Progenitor cell of endocrine pancreas (in vitro differentiated cells): ENCODE results near the gene ZNF444. TPM values are rescaled to one million over a fixed set of nuclear protein-coding genes. Genes with fewer than 3 reads are reported as not detected.

ENCODE experiments used
- DNase-seq: peaks from one replicate; pipeline ENCODE4 v3.0.0; 2021; ENCODE audit warnings: low spot score; ENCODE audit not compliant: unreplicated experiment
- H3K27ac Mint-ChIP-seq: 2 replicates; pipeline ENCODE4 v1.8.0; 2021; ENCODE audit warnings: mild to moderate bottlenecking, moderate library complexity, mixed read lengths
- H3K27me3 Mint-ChIP-seq: 2 replicates; pipeline ENCODE4 v1.8.0; 2021; ENCODE audit warnings: mixed read lengths
- H3K36me3 Mint-ChIP-seq: 2 replicates; pipeline ENCODE4 v1.8.0; 2022; ENCODE audit warnings: mixed read lengths; ENCODE audit not compliant: insufficient read depth
- H3K4me1 Mint-ChIP-seq: 2 replicates; pipeline ENCODE4 v1.8.0; 2021; ENCODE audit warnings: low read depth, mixed read lengths
- H3K4me3 Mint-ChIP-seq: 2 replicates; pipeline ENCODE4 v1.8.0; 2021; ENCODE audit warnings: low read depth, mild to moderate bottlenecking, moderate library complexity, mixed read lengths
- H3K9me3 Mint-ChIP-seq: 2 replicates; pipeline ENCODE4 v1.8.0; 2021; ENCODE audit warnings: low read depth, mixed read lengths
- total RNA-seq: library from RNA; stranded (reverse); gene quantifications from 2 replicates; pipeline ENCODE4 v1.2.1, GENCODE V29; 2021
- TF ChIP-seq, protein P1 (sequence below): fragments of 200-600 bp; sonication (generic); IDR thresholded peaks from one replicate; pipeline ENCODE4 v1.5.0; 2021; ENCODE audit warnings: antibody characterized with exemption, mild to moderate bottlenecking; ENCODE audit not compliant: unreplicated experiment

ZNF444 gene
- total RNA-seq, 1 donor from 2014 or later, result 132 TPM

DNA sequence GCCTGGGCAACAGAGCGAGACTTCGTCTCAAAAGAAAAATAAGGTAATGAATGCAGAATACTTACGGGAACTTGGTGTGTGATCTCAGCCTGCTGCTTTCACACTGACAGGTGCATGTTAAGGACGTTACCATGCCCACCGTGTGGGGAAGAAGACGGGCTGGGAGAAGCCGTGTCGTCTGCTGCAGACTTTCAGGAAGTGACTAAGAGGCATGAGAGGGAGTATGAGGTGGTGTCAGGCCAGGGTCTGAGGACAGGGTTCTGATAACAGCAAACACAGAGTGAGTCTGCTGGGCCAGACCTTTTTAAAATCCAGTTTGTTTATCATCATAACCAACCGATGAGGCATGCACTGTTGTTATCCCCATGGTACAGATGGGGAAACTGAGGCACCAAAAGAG lies 21.2 kb downstream of the ZNF444 start:
- Mint-ChIP-seq H3K36me3 (peaks cover 9% of the 10 kb centered on the region), H3K27ac (no peak overlapping the region), H3K4me3 (no peak overlapping the region), H3K27me3 (no peaks in the 10 kb centered on the region), H3K9me3 (no peaks in the 10 kb centered on the region), H3K4me1 (no peaks in the 10 kb centered on the region)
- DNase-seq, result no peak
- TF ChIP-seq, protein P1, sequence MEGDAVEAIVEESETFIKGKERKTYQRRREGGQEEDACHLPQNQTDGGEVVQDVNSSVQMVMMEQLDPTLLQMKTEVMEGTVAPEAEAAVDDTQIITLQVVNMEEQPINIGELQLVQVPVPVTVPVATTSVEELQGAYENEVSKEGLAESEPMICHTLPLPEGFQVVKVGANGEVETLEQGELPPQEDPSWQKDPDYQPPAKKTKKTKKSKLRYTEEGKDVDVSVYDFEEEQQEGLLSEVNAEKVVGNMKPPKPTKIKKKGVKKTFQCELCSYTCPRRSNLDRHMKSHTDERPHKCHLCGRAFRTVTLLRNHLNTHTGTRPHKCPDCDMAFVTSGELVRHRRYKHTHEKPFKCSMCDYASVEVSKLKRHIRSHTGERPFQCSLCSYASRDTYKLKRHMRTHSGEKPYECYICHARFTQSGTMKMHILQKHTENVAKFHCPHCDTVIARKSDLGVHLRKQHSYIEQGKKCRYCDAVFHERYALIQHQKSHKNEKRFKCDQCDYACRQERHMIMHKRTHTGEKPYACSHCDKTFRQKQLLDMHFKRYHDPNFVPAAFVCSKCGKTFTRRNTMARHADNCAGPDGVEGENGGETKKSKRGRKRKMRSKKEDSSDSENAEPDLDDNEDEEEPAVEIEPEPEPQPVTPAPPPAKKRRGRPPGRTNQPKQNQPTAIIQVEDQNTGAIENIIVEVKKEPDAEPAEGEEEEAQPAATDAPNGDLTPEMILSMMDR, result no peak

DNA sequence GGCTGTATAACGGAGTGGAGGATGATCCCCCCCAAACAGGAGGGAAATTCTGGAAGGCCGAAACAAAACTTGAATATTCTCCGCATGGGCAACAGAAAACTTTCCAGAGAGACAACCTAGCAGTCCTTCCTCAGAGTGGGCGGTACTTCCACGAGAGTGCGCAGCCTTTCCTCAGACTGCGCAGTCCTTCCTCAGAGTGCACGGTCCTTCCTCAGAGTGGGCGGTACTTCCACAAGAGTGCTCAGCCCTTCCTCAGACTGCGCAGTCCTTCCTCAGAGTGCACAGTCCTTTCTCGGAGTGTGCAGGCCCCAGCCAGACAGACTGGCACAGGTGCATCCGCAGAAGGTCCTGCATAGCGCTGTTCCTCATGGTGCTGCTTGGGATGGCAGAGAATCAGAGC lies 22.0 kb downstream of the ZNF444 start:
- Mint-ChIP-seq H3K4me1 (no peaks in the 10 kb centered on the region), H3K9me3 (no peaks in the 10 kb centered on the region), H3K27ac (no peak overlapping the region), H3K27me3 (no peaks in the 10 kb centered on the region), H3K36me3 (peaks cover 9% of the 10 kb centered on the region), H3K4me3 (no peak overlapping the region)
- no peak for DNase-seq
- TF ChIP-seq, protein P1, result no peak

DNA sequence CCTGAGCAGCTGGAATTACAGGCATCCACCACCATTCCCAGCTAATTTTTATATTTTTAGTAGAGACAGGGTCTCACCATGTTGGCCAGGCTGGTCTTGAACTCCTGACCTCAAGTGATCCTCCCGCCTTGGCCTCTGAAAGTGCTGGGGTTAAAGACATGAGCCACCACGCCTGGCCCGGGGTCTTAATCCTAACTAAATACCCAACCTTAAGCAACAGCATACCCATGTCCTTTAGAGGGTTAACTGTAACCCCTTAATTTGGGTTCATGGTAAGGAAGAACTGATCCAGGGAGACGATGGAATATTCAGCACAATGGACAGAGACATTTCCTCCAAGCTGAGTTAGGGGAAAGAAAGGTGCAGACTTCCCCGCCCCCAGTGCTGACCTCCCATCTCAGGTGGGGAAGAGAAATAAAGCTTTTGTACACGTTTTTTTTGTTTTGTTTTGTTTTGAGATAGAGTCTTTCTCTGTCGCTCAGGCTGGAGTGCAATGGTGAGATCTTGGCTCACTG lies 26.0 kb downstream of the ZNF444 start:
- Mint-ChIP-seq H3K27me3 (no peaks in the 10 kb centered on the region), H3K27ac (no peak overlapping the region), H3K9me3 (no peaks in the 10 kb centered on the region), H3K36me3 (no peaks in the 10 kb centered on the region), H3K4me3 (no peak overlapping the region), H3K4me1 (no peaks in the 10 kb centered on the region)
- TF ChIP-seq, protein P1, result no peak
- no peak for DNase-seq

DNA sequence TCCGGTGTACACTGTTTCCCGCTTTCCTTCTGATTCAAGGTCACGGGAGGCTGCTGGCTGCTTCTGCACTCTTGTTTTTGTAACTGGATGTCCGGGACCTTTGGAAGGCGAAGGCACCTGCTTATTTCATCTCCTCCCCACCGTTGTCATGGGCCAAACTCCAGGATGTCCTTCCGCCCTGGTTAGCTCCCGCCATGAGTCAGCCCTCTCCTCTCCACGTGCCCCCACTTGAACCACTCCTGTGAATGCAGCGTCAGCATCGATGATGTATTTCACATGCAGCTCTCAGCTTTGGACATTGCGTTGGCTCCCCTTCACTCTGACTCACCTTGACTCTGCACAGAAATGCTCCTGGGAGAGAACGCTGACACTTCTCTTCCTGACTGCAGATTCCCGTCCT lies 29.2 kb downstream of the ZNF444 start:
- H3K4me1 Mint-ChIP-seq, result no peaks in the 10 kb centered on the region
- H3K4me3 Mint-ChIP-seq, result no peak overlapping the region
- H3K27me3 Mint-ChIP-seq, result peaks cover 17% of the 10 kb centered on the region
- no peak for DNase-seq
- no peaks in the 10 kb centered on the region for H3K36me3 Mint-ChIP-seq
- TF ChIP-seq, protein P1, result no peak
- H3K9me3 Mint-ChIP-seq, result no peaks in the 10 kb centered on the region
- H3K27ac Mint-ChIP-seq, result no peak overlapping the region

DNA sequence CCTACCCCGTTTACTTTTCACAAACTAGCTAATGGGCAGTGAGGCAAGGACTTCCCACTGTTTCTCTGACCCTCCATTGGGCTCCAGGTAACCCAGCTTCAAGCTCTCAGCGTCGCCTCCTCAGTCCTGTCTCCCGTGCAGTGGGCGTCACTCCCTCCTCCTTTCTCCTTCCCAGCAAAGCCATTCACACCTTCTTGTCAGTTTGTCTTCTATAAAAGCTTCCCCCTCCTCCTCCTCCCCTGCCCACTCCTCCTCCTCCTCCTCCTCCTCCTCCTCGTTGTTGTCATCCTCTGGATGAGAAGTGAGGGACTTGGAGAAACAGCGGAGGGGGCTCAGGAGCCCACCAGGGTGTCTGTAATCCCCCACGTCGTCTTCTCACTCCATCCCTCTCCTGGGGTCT lies 33.0 kb downstream of the ZNF444 start:
- TF ChIP-seq, protein P1, result no peak
- no peaks in the 10 kb centered on the region for H3K9me3 Mint-ChIP-seq
- H3K27ac Mint-ChIP-seq, result peak overlapping the region; percentile 69
- no peak for DNase-seq
- peaks cover 23% of the 10 kb centered on the region for H3K27me3 Mint-ChIP-seq
- no peak overlapping the region for H3K4me3 Mint-ChIP-seq
- no peaks in the 10 kb centered on the region for H3K36me3 Mint-ChIP-seq
- H3K4me1 Mint-ChIP-seq, result no peaks in the 10 kb centered on the region
